ENCODE results near the gene EPHA7. TPM values are rescaled to one million over a fixed set of nuclear protein-coding genes. Genes with fewer than 3 reads are reported as not detected.

EPHA7 gene
- total RNA-seq, 1 experiment from 2014 or later: 0.17 TPM

DNA sequence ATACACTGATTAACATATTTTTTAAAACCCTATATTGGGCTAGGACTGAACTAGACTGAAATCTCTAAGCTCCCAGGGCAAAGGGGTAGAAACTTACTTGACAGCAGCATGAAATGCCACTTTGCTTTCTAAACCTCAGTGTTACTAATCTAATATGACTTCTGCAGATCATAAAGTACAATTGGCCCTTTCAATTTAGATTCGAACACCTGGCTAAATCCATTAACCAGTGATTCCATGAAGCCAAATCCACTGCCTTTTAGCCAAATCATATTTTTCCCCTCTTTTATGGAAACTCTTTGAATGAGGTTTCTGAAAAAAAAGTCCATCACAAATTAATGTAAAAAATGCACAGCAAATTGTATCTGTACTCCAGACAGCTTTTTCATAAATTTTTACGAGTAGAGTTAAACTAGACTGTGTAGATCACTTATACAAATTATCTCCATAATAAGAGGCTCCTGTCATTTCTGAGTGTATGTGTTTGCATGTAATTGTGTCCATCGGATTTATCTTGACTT lies 25.7 kb downstream of the EPHA7 start:
- CTCF ChIA-PET: no interaction called here
- Mint-ChIP-seq H3K27me3 (ENCODE audit: unreplicated experiment) (no peaks in the 10 kb centered on the region), H3K4me3 (ENCODE audit: low read depth, unreplicated experiment) (no peak overlapping the region), H3K36me3 (ENCODE audit: insufficient read depth, unreplicated experiment) (no peaks in the 10 kb centered on the region), H3K9me3 (ENCODE audit: low read depth, unreplicated experiment) (no peaks in the 10 kb centered on the region), H3K27ac (ENCODE audit: unreplicated experiment) (no peak overlapping the region), H3K4me1 (ENCODE audit: low read depth, unreplicated experiment) (no peaks in the 10 kb centered on the region)
- TF ChIP-seq, protein P1, sequence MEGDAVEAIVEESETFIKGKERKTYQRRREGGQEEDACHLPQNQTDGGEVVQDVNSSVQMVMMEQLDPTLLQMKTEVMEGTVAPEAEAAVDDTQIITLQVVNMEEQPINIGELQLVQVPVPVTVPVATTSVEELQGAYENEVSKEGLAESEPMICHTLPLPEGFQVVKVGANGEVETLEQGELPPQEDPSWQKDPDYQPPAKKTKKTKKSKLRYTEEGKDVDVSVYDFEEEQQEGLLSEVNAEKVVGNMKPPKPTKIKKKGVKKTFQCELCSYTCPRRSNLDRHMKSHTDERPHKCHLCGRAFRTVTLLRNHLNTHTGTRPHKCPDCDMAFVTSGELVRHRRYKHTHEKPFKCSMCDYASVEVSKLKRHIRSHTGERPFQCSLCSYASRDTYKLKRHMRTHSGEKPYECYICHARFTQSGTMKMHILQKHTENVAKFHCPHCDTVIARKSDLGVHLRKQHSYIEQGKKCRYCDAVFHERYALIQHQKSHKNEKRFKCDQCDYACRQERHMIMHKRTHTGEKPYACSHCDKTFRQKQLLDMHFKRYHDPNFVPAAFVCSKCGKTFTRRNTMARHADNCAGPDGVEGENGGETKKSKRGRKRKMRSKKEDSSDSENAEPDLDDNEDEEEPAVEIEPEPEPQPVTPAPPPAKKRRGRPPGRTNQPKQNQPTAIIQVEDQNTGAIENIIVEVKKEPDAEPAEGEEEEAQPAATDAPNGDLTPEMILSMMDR (IDR thresholded peaks at IDR 0.05; ENCODE audit: unreplicated experiment): no peak
- no peak for DNase-seq
- intact Hi-C loops (cut with micrococcal nuclease; ENCODE audit: unreplicated experiment): no loop called here
- no TSS peak for BruUV-seq (replicated peaks)

DNA sequence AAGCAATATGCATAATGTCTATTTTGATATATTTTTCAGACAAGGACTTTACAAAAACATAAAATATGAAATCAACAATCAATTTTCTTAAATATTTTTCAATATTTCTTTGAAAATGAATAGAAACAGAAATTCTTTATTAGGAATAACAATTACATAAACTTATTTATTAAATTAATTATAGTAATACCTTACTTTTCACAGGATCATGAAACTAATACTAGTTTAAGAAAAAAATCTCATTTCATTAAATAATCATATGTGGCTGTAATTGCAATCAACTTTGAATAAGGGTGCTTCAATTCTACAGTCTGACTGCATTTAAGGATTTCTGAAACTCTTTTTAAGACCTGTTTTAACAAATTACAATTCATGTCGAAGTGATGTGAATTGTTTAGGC lies 26.6 kb downstream of the EPHA7 start:
- Mint-ChIP-seq H3K9me3 (ENCODE audit: low read depth, unreplicated experiment) (peaks cover 2% of the 10 kb centered on the region), H3K27me3 (ENCODE audit: unreplicated experiment) (no peaks in the 10 kb centered on the region), H3K36me3 (ENCODE audit: insufficient read depth, unreplicated experiment) (no peaks in the 10 kb centered on the region), H3K4me1 (ENCODE audit: low read depth, unreplicated experiment) (no peaks in the 10 kb centered on the region), H3K27ac (ENCODE audit: unreplicated experiment) (no peak overlapping the region), H3K4me3 (ENCODE audit: low read depth, unreplicated experiment) (no peak overlapping the region)
- no TSS peak for BruUV-seq (replicated peaks)
- intact Hi-C loops (cut with micrococcal nuclease; ENCODE audit: unreplicated experiment): no loop called here
- TF ChIP-seq, protein P1 (IDR thresholded peaks at IDR 0.05; ENCODE audit: unreplicated experiment): no peak
- CTCF ChIA-PET: no interaction called here
- no peak for DNase-seq

DNA sequence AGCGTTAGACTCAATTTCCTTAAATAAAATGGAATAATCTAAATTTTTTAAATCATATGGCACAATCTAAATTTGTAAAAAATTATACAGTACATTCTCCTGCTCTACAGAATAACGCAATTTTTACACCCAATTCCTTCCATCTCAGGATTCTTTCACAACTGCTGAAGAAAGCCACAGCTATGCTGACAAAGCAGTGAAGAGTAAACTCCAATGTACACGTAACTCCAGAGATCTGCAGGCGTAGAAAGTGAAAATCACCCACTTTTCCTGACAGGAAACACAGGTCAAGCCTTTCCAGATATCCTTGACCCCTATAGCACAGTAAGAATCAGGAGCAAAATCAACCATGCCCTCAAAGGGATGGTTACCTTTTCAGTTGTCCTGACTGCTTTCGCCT lies 27.4 kb downstream of the EPHA7 start:
- Mint-ChIP-seq H3K27ac (ENCODE audit: unreplicated experiment) (no peak overlapping the region), H3K4me3 (ENCODE audit: low read depth, unreplicated experiment) (no peak overlapping the region), H3K9me3 (ENCODE audit: low read depth, unreplicated experiment) (peaks cover 7% of the 10 kb centered on the region), H3K4me1 (ENCODE audit: low read depth, unreplicated experiment) (no peaks in the 10 kb centered on the region), H3K36me3 (ENCODE audit: insufficient read depth, unreplicated experiment) (no peaks in the 10 kb centered on the region), H3K27me3 (ENCODE audit: unreplicated experiment) (no peaks in the 10 kb centered on the region)
- no peak for DNase-seq
- TF ChIP-seq, protein P1 (IDR thresholded peaks at IDR 0.05; ENCODE audit: unreplicated experiment): no peak
- intact Hi-C loops (cut with micrococcal nuclease; ENCODE audit: unreplicated experiment): no loop called here
- CTCF ChIA-PET: no interaction called here
- no TSS peak for BruUV-seq (replicated peaks)

DNA sequence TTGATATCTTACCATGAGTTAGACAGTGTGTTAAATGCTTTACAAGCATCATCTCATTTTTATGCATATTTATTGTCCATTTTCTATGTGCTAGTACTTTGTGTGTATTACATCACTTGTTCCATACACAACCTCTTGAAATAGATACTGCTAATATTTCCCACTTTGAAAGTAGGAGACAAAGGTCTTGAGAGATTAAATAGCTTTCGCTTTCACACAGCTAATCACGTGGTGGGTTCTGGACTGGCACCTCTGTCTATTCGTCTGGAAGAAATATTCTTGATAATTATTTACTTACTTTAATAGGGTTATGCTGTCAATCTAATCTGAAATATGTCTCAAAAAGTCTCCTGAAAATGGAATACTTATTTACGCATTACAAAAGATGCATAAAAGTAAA lies 30.2 kb downstream of the EPHA7 start:
- CTCF ChIA-PET: no interaction called here
- BruUV-seq (replicated peaks): no TSS peak
- DNase-seq: no peak
- H3K36me3 Mint-ChIP-seq (ENCODE audit: insufficient read depth, unreplicated experiment): no peaks in the 10 kb centered on the region
- H3K9me3 Mint-ChIP-seq (ENCODE audit: low read depth, unreplicated experiment): peaks cover 10% of the 10 kb centered on the region
- no peak overlapping the region for H3K27ac Mint-ChIP-seq (ENCODE audit: unreplicated experiment)
- H3K27me3 Mint-ChIP-seq (ENCODE audit: unreplicated experiment): no peaks in the 10 kb centered on the region
- H3K4me1 Mint-ChIP-seq (ENCODE audit: low read depth, unreplicated experiment): no peaks in the 10 kb centered on the region
- H3K4me3 Mint-ChIP-seq (ENCODE audit: low read depth, unreplicated experiment): no peak overlapping the region
- intact Hi-C loops (cut with micrococcal nuclease; ENCODE audit: unreplicated experiment): no loop called here
- TF ChIP-seq, protein P1 (IDR thresholded peaks at IDR 0.05; ENCODE audit: unreplicated experiment): no peak
